ENCODE data around the gene PLA2R1.

DNA sequence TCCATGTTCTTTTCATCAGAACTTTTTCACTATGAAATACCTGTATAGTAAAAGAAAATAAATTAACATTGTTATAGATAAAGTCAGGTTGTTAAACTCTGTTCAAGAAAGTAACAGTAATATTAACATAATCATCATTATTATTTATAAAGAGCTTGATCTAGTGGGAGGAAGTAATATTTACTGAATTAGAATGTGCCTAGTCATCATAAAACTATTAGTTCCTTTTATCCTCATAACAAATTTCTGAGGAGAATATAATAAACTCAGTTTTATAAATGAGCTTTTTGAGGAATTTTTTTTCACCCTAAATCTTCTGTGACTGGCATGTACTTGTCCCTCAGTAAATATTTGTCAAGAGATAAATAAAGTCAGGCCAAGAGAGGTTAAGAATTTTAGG is 78.4 kb downstream of the PLA2R1 start:
- TF ChIP-seq CTCF (conservative IDR thresholded peaks at IDR 0.05; ENCODE audit: low read depth, low read length), result no peak
- TF ChIP-seq, protein P1, sequence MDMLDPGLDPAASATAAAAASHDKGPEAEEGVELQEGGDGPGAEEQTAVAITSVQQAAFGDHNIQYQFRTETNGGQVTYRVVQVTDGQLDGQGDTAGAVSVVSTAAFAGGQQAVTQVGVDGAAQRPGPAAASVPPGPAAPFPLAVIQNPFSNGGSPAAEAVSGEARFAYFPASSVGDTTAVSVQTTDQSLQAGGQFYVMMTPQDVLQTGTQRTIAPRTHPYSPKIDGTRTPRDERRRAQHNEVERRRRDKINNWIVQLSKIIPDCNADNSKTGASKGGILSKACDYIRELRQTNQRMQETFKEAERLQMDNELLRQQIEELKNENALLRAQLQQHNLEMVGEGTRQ (IDR thresholded peaks at IDR 0.05; ENCODE audit: low read depth, low read length), result no peak
